A549 (cell line): Measurements from ENCODE around the gene PRAC1.

Source experiments
- CEBPB ChIP-seq, 2 experiments: fragments of >200 bp in 1 of 2; sonication (Bioruptor Twin) in 1 of 2; formaldehyde crosslinking in 1 of 2; IDR thresholded peaks; 2 replicates each; pipeline ENCODE4 v1.6.1; 2012 to 2016
- CTCF ChIP-seq: fragments of >200 bp; sonication (Bioruptor Twin); formaldehyde crosslinking; IDR thresholded peaks from 3 replicates; pipeline ENCODE4 v1.5.1; 2016
- EP300 ChIP-seq, 2 experiments: fragments of >200 bp; sonication (Bioruptor Twin); formaldehyde crosslinking; IDR thresholded peaks; 2 replicates in 1 of 2; 3 replicates in 1 of 2; pipeline ENCODE4 v1.6.1; 2016 to 2017
- JUN ChIP-seq, 2 experiments: fragments of >200 bp; sonication (Bioruptor Twin); formaldehyde crosslinking; IDR thresholded peaks; 2 replicates in 1 of 2; 3 replicates in 1 of 2; pipeline ENCODE4 v1.6.1; 2016 to 2017
- MAX ChIP-seq: IDR thresholded peaks from 2 replicates; pipeline ENCODE4 v1.6.1; 2012
- MAZ ChIP-seq: fragments of 150-350 bp; IDR thresholded peaks from 2 replicates; pipeline ENCODE4 v1.6.1; 2014; ENCODE audit warnings: antibody characterized with exemption, low read depth, low read length, borderline replicate concordance
- NPAS2 ChIP-seq: fragments of 250-450 bp; sonication (Bioruptor Pico); IDR thresholded peaks from 2 replicates; pipeline ENCODE4 v1.8.0; 2022; ENCODE audit warnings: mild to moderate bottlenecking, moderate library complexity, borderline replicate concordance
- NR3C1 ChIP-seq: fragments of >200 bp; sonication (Bioruptor Twin); formaldehyde crosslinking; IDR thresholded peaks from 3 replicates; pipeline ENCODE4 v1.6.1; 2017
- POLR2A ChIP-seq: IDR thresholded peaks from 2 replicates; pipeline ENCODE4 v1.6.1; 2012; ENCODE audit warnings: mild to moderate bottlenecking, low read length

GRCh38 chr17:48752399-48753288 lies 30.3 kb upstream of the PRAC1 start:
- TF ChIP-seq CEBPB (IDR thresholded peaks at IDR 0.05) (no peak), JUN (IDR thresholded peaks at IDR 0.05) (no peak), MAX (no peak), CTCF (no peak), EP300 (IDR thresholded peaks at IDR 0.05) (no peak), NPAS2 (CRISPR knock-in tag) (no peak), MAZ (no peak), NR3C1 (no peak), POLR2A (no peak)
